Hematopoietic multipotent progenitor cell treated with erythropoietin and hydrocortisone succinate and interleukin-3 and kit ligand, for 6 days (in vitro differentiated cells): ENCODE measurements around the gene ZNF813.
A peak's percentile ranks its signal among the peaks of the same experiment; 100 is the strongest.
"Not testable (repeated sequence)": the region's sequence is repeated elsewhere in the genome, so short reads cannot be mapped to it uniquely, and the experiment has no call there.

Experiments
- DNase-seq: peaks from one replicate; pipeline ENCODE4 v3.0.0-alpha.2; 2015

ZNF813 gene

DNA sequence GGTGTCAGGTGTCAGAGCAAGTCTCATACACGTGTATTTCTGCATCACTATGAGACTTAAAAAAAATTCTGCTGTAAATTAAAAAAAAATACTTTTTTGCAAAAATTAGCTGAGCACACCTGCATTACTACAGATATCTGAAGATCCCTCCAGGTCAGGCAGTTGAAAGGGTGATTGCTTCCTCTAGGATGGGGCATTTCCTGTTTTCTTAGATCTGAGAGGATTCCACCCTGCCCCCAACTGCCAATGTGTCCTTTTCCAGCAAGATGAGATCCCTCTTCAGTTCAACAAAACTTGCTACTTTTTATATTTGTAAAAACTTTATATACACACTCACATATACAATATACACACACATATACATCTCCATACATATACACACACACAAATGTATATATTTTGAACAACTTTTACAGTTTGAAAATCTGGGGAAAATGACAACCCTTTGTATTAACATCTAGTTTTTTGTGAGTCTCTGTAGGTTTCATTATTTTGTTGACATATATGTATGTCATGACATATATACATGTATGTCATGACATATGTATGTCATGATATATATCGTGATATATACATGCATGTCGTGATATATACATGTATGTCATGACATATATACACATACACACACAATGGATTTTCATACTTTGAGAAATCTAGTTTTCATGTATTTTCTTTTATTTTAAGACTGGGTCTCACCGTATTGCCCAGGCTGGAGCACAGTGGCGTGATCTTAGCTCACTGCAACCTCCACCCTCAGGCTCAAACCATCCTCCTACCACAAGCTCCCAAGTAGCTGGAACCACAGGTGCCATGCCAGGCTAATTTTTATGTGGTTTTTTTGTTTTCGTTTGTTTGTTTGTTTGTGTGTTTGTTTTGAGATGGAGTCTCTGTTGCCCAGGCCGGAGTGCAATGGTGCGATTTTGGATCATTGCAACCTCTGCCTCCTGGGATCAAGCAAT is 17.8 kb downstream of the ZNF813 start:
- DNase-seq = no peak

DNA sequence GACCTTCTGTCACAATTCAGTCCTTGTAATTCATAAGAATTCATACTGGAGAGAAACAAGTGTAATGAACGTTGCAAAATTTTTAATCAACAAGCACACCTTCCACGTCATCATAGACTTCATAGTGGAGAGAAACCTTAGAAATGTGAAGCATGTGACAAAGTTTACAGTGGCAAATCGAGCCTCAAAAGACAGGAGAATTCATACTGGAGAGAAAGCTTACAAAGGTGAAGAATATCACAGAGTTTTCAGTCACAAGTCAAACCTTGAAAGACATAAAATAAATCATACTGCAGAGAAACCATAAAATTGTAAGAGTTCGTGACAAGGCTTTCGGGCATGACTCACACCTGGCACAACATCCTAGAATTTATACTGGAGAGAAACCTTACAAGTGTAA is 24.6 kb downstream of the ZNF813 start:
- DNase-seq = no peak

DNA sequence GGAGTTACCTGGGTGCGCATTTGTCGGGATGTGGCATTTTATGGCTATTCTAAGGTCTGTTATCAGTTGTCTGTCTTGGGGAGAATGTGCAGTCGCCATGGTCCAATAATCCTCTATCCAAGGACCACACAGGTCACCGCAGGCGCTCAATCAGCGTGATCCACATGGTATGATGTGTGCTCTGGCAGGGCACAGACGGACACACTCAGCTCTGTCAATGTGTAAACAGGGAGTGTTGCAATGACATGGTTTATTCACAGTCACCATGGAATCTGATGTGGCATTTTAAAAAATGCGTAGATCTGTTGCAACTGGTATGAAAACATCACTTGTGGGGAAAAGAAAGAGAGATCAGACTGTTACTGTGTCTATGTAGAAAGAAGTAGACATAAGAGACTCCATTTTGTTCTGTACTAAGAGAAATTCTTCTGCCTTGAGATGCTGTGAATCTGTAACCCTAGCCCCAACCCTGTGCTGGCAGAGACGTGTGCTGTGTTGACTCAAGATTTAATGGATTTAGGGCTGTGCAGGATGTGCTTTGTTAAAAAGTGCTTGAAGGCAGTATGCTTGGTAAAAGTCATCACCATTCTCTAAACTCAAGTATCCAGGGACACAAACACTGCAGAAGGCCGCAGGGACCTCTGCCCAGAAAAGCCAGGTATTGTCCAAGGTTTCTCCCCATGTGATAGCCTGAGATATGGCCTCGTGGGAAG is 29.9 kb downstream of the ZNF813 start:
- not testable (repeated sequence) for DNase-seq

DNA sequence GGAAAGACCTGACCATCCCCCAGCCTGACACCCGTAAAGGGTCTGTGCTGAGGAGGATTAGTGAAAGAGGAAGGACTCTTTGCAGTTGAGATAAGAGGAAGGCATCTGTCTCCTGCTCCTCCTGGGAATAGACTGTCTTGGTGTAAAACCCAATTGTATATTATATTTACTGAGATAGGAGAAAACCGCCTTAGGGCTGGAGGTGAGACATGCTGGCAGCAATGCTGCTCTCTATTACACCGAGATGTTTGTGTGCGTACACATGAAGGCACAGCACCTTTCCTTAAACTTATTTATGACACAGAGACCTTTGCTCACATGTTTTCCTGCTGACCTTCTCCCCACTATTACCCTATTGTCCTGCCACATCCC is 30.5 kb downstream of the ZNF813 start:
- not testable (repeated sequence) for DNase-seq

DNA sequence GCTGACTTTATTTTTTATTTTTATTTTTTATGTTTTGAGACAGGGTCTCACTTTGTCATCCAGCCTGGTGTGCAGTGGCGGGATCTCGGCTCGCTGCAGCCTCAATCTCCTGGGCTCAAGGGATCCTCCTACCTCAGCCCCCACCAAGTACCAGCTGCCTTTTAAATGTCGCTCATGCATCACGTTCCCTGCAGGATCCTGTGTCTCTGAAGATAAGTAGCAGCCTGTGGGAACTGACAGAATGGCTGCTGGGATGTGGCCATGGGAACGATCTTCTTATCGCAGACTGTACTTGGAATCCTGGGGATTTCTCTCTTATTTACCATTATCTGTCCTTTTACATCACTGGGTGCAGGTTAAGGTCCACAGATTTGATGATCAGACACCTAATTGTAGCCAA is 35.6 kb downstream of the ZNF813 start:
- DNase-seq = not testable (repeated sequence)

DNA sequence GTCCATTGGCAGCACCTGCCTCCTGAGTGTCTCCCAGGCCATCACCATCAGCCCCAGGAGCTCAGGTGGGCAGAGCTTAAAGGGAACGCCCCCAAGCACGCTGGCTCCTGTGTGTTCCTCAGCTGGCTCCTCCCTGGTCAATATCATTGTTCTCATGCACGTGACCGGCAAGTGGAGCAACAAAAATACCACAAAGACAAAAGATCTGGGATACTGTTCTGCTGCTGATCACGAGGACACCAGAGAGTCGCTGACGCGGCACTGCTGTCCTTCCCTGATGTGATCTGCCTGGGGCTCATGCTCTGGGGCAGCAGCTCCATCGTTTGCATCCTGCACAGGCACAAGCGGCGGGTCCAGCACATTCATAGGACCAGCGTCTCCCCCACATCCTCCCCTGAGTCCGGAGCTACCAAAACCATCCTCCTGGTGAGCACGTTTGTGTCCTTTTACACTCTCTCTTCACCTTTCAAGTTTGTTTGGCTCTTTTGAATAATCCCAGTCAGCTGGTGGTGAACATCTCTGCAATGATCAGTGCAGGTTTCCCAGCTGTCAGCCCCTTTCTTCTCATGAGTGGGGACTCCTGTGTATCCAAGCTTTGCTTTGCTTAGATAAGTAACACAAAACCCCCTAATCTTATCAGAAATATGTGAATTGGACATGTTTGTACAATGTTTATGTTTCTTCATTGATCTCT is 36.3 kb downstream of the ZNF813 start:
- DNase-seq = not testable (repeated sequence)

DNA sequence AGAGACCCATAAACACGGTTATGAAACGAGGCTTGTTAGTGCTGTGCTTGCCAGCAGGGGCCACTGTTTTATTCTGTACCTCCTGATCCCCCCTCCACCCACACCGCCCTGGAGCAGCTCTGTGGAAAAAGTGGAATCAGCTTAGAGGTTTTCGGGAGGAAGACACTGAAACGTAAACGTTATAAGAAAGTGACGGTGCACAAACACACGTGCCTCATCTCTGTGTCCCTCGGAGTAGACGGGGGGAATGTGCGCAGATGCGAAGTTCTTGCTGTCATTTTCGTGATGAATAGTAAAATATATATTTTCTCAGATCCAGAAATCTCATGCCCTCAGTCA is 36.8 kb downstream of the ZNF813 start:
- not testable (repeated sequence) for DNase-seq

DNA sequence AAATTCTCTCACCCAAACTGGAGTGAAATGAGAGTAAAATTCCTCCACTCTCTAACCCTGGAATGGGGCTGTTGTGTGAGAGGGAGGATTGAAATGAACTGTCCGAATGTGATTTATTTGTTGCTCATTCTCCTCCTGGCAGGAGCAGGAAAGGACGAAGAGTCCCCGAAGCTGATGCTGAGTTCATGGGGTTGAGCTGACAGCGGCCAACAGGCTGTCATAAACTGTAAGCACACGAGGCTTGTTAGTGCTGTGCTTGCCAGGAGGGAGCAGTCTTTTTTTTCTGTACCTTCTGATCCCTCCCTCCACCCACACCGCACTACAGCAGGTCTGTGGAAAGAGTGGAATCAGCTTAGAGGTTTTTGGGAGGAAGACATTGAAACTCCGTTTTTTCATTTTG is 37.4 kb downstream of the ZNF813 start:
- DNase-seq = no peak

DNA sequence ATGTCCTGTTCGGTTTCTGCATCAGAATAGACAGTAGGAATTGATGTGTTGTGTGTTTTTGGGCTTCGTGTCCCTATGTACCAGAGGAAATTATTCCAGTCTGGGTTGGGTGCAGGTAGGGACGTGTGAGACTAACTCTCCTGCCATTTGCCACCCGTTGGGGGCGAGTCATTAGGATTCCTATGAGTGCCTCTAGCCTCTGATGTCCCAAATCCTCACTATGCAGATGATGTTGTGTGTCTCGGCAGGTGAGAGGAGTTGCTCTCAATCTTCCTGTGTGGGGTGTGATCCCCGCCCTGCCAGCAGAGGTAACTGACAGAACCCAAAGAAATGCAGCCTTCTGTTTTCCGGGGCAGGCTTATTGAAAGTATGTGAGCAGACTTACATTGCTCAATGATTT is 39.2 kb downstream of the ZNF813 start:
- no peak for DNase-seq

DNA sequence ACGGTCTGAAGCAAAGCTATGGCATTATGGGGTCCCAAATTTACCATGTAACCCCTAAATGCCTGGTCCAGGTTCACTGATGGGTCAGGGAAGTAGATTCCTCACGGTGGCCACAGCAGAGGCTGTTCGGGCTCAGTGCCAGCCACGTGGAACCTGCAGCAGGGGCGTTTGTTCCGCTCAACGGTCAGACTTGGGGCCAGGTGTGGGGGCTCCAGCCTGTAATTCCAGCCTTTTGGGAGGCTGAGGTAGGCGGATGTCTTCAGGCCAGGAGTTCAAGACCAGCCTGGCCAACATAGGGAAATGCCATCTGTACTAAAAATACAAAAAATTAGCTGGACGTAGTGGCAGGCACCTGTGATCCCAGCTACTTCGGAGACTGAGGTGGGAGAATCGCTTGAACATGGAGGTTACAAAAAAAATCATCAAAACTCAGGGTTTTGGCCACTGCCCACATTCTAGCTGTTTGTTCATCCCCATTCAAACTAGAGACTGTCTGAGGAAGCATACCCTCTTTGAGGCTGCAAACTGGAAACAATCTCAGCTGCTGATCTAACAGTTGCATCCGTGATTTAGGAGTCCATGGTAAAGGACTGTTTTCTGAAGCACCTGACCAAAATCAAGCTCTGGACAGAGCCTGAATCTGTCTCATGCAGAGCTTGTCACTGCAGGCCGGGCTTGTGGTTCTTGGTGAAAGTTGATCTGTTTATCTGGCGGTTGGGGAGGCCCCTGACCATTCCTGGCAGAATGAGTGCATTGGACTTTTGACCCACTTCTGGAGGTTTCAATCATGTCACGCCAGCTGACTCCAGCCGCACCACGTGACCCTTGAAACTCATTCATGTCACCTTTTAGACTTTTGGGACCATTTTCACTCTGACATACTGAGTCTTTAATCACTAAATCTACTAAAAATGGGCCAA is 40.2 kb downstream of the ZNF813 start:
- no peak for DNase-seq

DNA sequence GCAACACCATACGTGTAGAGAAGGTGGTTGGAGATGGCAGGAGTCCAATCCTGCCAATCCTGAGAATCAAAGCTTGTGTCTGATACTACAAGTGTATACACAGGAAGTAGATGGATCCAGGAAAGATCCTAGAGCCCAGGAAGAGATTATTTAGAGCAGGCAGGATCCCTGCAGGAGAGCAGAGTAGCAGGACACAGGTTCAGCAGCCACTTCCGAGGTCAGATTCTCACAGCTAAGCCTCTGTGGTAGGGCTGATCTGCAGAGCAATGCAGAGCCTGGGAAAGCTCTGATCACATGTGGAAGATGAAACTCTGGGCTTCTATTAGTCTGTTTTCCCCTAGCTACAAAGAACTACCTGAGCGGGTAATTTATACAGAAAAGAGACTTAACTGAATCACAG is 41.9 kb downstream of the ZNF813 start:
- no peak for DNase-seq

DNA sequence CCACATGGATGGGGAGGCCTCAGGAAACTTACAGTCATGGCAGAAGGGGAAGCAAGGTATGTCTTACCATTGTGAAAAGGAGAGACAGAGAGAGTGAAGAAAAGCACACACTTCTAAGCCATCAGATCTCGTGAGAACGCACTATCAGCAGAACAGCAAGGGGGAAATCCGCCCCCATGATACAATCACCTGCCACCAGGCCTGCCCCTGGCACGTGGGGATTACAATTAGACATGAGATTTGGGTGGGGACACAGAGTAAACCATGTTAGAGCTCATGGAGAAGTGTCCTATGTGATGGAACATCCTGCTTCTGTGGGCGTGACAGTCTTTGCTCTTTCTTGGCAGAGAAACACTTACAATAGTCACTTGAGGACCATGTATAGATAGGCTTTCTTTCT is 42.3 kb downstream of the ZNF813 start:
- no peak for DNase-seq

DNA sequence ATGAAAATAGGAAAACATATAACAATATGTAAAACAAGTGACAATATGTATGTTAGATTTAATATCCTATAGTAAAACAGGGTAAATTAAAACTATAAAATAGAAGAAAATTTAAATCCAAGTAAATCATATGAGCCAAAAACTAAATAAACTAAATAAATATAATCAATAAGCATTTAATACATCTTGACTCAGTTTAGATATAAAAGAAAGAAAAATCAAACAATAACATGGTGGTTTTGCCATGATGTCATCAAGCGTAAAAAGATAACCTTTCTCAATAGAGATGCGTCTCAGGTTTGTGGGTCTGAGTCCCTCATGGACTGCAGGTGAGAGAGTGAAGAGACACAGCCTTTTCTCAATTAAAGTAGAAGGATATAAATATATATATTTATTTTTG is 43.8 kb downstream of the ZNF813 start:
- no peak for DNase-seq

DNA sequence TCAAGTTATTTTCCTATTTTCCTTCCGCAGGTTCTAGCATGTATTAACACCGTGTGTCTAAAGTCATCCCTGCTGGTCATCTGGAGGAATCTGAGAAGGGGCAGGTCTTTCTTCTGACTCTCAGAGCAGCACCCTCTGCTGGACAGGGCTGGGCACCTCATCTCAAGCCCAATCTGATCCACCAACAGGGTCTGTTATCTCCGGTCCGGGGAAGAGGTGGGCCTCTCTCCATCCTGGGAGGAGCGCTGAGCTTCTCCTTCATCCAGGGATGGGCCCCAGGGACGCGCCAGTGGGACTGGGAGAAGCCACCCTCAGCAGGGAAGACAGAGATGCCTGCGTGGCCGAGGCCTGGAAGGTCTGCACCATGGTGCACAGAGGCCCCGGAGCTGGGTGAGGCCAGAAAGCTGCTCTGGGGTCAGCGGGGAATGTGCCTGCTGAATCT is 44.4 kb downstream of the ZNF813 start:
- DNase-seq = peak; percentile 74

DNA sequence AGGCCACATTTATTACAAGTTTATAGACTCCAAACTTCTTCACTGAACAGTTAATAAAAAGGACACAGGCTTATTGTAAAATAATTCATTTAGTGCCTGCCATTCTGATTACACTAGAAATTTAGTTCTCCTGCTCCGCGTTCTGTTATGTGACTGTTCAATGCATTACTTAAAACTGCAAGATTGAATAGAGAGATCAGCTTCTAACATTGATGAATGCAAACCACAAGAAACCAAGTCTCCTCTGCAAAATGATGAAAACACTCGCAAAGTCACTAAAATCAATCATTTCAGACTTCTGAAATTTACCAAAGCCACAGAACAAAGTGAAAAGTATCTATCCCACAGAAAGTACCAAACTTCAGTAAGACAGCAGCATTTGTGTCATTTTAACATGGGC is 47.5 kb downstream of the ZNF813 start:
- not testable (repeated sequence) for DNase-seq

DNA sequence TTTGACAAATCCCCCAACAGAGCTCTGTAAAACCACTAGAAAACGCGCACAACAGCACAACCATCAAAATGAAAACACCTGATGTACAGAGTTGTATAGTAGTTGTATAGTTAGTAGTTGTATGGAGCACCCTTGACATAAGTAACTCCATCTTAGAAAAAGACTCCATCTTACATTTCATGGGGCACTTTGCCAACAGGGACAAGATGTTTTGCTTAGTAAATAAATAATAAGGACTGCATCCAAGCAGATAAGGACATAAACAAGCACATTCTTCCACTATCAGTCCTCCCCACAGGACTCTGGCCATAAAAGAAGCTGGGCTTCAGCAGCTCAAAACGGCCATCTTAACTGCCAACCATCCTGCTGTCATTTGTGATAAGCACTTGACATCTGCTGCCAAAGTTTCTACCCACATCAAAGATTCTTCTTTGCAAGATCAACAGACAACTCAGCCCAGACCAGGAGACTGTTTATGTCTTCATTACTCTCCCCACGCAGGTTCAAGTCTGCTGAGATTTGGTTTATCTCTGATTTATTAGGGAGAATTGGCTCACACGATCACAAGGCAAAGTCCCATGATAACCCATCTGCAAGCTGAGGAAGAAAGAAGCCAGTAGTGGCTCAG is 49.7 kb downstream of the ZNF813 start:
- peak; percentile 15 for DNase-seq

DNA sequence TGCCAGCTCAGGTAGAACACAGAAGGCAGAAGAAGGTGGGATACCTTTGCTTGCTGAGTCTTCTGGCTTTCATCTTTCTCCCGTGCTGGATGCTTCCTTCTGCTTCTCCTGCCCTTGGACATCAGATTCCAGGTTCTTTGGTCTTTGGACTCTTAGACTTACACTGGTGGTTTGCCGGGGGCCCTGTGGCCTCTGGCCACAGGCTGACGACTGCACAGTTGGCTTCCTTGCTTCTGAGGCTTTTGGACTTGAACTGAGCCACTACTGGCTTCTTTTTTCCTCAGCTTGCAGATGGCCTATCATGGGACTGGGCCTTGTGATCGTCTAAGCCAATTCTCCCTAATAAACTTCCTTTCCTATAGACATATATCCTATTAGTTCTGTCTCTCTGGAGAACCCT is 50.6 kb downstream of the ZNF813 start:
- no peak for DNase-seq

DNA sequence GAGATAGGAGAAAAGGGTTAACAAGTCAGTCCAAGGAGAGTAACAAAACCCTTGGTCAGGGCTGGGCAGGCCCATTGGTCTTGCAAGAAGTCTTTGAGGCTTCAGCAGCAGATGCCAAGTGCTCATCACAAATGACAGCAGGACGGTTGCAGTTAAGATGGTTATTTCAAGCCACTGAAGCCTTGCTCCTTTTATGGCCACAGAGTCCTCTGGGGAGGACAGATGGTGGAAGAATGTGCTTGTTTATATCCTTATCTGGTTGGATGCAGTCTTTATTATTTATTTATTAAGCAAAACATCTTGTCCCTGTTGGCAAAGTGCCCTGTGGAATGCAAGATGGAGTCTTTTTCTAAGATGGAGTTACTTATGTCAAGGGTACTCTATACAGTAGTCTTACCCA is 51.2 kb downstream of the ZNF813 start:
- DNase-seq = no peak

DNA sequence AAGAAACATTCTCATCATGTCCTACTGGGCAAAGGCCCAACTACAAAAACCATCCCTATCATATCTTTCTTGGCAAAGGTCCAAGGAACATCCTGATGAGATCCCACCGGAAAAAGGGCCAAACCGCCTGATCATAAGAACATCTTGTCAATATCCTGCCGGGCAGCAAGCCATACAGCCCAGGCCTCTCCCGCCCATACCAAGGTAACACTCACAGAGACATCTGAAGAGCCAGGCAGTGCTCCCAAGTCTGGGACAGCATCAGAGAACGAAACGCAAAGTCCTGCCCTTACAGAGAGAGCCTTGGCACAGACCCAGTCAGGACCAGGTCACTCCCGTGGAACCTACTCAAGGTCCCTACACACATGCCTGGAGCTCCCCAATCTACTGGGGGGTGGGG is 51.9 kb downstream of the ZNF813 start:
- DNase-seq = peak; percentile 5

DNA sequence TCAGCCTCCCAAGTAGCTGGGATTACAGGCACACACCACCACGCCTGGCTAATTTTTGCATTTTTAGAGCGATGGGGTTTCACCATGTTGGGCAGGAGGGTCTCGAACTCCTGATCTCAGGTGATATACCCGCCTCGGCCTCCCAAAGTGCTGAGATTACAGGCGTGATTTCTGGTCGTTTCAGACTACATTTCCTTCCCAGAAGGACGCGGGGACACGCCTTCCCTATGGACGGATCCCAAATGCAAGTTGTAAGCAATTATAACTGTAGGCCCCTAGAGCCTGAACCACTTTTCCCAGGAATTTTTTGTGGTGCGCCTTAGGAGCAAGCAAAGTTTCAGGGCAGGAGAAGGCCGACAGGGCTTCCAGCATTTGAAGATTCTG is 52.6 kb downstream of the ZNF813 start:
- no peak for DNase-seq

DNA sequence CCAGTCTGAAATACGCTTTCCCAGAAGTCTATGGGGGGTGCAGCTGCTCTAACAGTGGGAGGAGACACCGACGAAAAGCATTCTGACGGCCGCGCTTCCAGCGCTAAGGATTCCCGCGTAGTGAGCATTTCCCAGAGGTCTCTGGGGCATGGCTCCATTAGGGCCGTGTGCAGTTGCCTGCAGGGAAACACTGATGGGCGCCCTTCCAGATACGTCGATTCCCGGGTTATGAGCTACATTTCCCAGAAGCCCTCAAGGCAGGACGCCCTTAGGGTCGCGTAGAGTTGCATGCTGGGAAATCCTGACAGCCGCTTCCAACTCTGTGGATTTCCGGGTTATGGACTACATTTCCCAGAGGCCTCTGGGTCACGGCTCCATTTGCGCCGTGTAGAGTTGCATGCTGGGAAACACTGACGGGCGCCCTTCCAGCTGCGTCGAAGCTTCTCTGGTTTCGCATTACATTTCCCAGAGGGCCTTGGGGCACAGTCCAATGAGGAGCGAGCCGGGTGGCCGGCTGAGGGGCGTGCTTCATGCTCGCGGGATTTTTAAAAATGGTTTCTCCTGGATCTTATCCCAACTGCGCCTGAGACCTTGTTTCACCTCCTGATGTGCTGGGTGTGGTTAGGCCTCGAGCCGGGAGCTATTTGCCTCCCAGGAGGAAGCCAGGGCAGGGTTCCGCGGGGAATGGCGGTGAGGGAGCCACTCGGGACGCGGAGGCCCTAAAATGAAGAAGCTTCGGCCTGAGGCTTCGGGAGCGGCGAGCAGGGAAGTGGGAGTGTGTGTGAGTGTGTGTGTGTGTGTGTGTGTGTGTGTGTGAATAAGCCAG is 53.2 kb downstream of the ZNF813 start:
- peak; percentile 98 for DNase-seq
